Measurements from ENCODE around the gene NMRK2. TPM values are rescaled to one million over a fixed set of nuclear protein-coding genes. Genes with fewer than 3 reads are reported as not detected.

NMRK2 gene
- total RNA-seq, 1 experiment from 2014 or later, result 60.0 TPM

DNA sequence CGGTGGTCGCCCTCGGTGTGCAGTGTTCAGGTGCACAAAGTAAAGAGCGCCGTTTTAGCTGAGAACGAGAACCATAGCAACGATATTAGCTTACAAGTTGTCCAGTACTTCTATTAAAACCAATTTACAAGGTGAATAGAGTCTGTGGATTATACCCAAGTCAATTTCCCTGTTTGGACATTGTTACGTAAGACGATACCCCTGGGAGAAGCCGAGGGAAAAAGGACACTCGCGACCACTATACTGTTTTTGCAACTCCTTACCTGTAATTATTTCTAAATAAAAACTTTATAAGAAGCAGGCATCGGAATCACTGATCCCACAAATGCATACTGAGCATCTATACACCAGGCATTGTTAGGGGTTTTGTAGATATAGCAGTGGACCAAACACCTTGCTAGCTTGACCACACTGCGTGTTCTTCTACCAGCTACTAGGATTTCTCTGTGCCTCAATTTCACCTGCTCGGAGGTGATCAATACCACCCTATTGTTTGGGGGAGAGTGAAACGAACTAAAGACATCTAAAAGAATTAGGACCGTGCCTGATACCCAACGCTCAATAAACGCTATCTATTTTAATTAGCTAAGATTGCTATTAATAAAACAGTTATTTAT is 52.9 kb downstream of the NMRK2 start:
- WGBS (ENCODE audit: extremely low coverage, insufficient read length, low lambda C conversion rate), result no CpG with 5 or more reads among the region's 19 CpGs
- Histone ChIP-seq H3K4ac (ENCODE audit: low read depth, low read length) (no peak overlapping the region), H2BK15ac (ENCODE audit: low read depth, low read length) (no peak overlapping the region), H3K4me1 (ENCODE audit: insufficient read depth, low read length) (no peaks in the 10 kb centered on the region), H4K20me1 (ENCODE audit: control insufficient read depth, insufficient read depth, insufficient read length) (peaks cover 4% of the 10 kb centered on the region), H3K27ac (ENCODE audit: insufficient read length, low read depth, low read length) (no peak overlapping the region), H2AFZ (ENCODE audit: low read length) (no peak overlapping the region), H2BK5ac (ENCODE audit: insufficient read length, low read length) (no peak overlapping the region), H3K23me2 (ENCODE audit: insufficient read length, low read depth, low read length, poor library complexity, severe bottlenecking) (peaks cover 25% of the 10 kb centered on the region), H3K56ac (ENCODE audit: insufficient read length, low read depth, low read length) (no peak overlapping the region), H3K14ac (ENCODE audit: insufficient read depth, low read length) (no peak overlapping the region), H3K9ac (ENCODE audit: extremely low read depth, insufficient read length, low read length) (no peak overlapping the region), H3T11ph (ENCODE audit: low read length) (no peak overlapping the region), H4K5ac (ENCODE audit: insufficient read length, low read depth, low read length) (no peak overlapping the region), H4K8ac (replicated peaks; ENCODE audit: insufficient read length, low read depth, low read length) (no peak overlapping the region), H3K9me3 (ENCODE audit: control insufficient read depth, low read depth, low read length) (no peaks in the 10 kb centered on the region), H3K4me2 (ENCODE audit: insufficient read depth, insufficient read length, low read length) (peak overlapping the region; percentile 85), H3K18ac (ENCODE audit: insufficient read length, low read depth, low read length) (no peak overlapping the region), H2AK5ac (ENCODE audit: insufficient read length, low read length) (no peak overlapping the region), H3K79me1 (ENCODE audit: insufficient read depth, low read depth, low read length, poor library complexity, severe bottlenecking) (peaks cover 12% of the 10 kb centered on the region), H2BK20ac (ENCODE audit: low read depth, low read length, poor library complexity, severe bottlenecking) (no peak overlapping the region), H2BK12ac (ENCODE audit: insufficient read length, low read depth, low read length) (no peak overlapping the region), H3K23ac (ENCODE audit: insufficient read length, low read depth, low read length) (no peak overlapping the region), H4K91ac (ENCODE audit: insufficient read length, low read depth, low read length) (no peak overlapping the region), H3K27me3 (ENCODE audit: insufficient read depth, low read length) (no peaks in the 10 kb centered on the region), H2BK120ac (ENCODE audit: low read depth, low read length, poor library complexity, severe bottlenecking) (no peak overlapping the region), H3K79me2 (ENCODE audit: insufficient read depth, low read length) (peaks cover 26% of the 10 kb centered on the region)
- H3K4me3 Mint-ChIP-seq, result peak overlapping the region; percentile 97 to 99
- DNase-seq, result no peak
- TF ChIP-seq, protein P1, sequence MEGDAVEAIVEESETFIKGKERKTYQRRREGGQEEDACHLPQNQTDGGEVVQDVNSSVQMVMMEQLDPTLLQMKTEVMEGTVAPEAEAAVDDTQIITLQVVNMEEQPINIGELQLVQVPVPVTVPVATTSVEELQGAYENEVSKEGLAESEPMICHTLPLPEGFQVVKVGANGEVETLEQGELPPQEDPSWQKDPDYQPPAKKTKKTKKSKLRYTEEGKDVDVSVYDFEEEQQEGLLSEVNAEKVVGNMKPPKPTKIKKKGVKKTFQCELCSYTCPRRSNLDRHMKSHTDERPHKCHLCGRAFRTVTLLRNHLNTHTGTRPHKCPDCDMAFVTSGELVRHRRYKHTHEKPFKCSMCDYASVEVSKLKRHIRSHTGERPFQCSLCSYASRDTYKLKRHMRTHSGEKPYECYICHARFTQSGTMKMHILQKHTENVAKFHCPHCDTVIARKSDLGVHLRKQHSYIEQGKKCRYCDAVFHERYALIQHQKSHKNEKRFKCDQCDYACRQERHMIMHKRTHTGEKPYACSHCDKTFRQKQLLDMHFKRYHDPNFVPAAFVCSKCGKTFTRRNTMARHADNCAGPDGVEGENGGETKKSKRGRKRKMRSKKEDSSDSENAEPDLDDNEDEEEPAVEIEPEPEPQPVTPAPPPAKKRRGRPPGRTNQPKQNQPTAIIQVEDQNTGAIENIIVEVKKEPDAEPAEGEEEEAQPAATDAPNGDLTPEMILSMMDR (conservative IDR thresholded peaks at IDR 0.05), result no peak
- peaks cover 9% of the 10 kb centered on the region for H3K27me3 Mint-ChIP-seq (ENCODE audit: low read depth)
- peaks cover 0 to 2% of the 10 kb centered on the region in 2 experiments; a peak in 3 of 5 replicates for H3K9me3 Mint-ChIP-seq
- peak overlapping the region in 2 of 3 experiments; percentile 98 to 99; a peak in 1 of 7 replicates for H3K27ac Mint-ChIP-seq
- H3K36me3 Mint-ChIP-seq (ENCODE audit: insufficient read depth in 1 of 3, low read depth in 3 of 3), result peaks cover 39 to 47% (median 44%) of the 10 kb centered on the region in 3 experiments
- peaks cover 35 to 44% of the 10 kb centered on the region in 2 experiments for H3K4me1 Mint-ChIP-seq
